ENCODE data around the gene KRT76. TPM values are rescaled to one million over a fixed set of nuclear protein-coding genes. Genes with fewer than 3 reads are reported as not detected.

KRT76 gene
- total and polyA plus RNA-seq, 10 of the 15 experiments (the other 5 are each of a cell fraction or from before 2014, with no cell fraction given) = not detected

DNA sequence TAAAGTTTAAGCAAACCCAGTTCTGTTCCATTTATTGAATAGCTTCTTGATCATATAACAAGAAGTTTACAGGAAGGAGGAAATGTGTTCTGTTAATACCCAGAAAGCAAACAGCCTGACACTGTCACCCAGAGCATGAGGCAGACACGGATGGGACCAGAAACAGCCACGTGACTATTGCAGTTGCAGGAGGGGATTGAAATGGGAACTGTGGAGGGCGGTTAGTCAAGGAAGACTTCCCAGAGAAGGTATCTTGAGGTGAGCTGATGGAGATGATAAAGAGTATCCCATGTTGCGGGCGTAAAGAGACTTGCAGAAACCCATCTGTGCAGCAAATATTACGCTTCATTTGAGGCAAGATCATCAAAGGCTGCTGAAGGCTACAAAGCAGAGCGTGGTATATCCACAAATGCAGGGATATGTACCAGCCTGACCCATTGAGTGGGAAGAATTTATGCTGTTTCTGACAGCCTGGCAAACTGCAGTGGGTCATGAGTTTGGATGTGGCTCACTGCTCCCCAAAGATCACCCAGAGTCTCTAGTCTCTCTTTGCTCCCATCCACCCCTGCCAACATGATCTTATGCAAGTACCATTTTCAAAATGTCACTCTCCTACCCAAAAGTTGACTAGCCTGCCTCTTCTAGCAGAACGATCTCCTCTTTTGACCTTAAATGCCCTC is 20.7 kb downstream of the KRT76 start:
- H3K4me2 ChIP-seq (ENCODE audit: control insufficient read depth, insufficient read depth) = no peak overlapping the region
- no peak for DNase-seq (ENCODE audit: low read depth, low spot score)
- TF ChIP-seq, protein P1, sequence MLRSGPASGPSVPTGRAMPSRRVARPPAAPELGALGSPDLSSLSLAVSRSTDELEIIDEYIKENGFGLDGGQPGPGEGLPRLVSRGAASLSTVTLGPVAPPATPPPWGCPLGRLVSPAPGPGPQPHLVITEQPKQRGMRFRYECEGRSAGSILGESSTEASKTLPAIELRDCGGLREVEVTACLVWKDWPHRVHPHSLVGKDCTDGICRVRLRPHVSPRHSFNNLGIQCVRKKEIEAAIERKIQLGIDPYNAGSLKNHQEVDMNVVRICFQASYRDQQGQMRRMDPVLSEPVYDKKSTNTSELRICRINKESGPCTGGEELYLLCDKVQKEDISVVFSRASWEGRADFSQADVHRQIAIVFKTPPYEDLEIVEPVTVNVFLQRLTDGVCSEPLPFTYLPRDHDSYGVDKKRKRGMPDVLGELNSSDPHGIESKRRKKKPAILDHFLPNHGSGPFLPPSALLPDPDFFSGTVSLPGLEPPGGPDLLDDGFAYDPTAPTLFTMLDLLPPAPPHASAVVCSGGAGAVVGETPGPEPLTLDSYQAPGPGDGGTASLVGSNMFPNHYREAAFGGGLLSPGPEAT (IDR thresholded peaks at IDR 0.05; ENCODE audit: low read depth) = no peak
- in situ Hi-C loops (cut with MboI) = no loop called here
- H3K36me3 ChIP-seq (ENCODE audit: control insufficient read depth in 2 of 2, insufficient read depth in 2 of 2, low read length in 1 of 2) = no peaks in the 10 kb centered on the region
- ChIA-PET CTCF (no interaction called here), RAD21 (ENCODE audit: unreplicated experiment) (no interaction called here), SMC1A (ENCODE audit: uncharacterized antibody, unreplicated experiment) (no interaction called here), POLR2A (interaction anchor here (0.8 kb wide), 1 partner anchor 586 kb away, joined by 3 read pairs; no protein-coding TSS in a partner anchor)
- FAIRE-seq = no peak
- H2AFZ ChIP-seq (ENCODE audit: control insufficient read depth, low read depth, low read length) = no peak overlapping the region
- no TSS peak for BruUV-seq (replicated peaks)
- H4K20me1 ChIP-seq (ENCODE audit: control insufficient read depth, insufficient read depth) = no peaks in the 10 kb centered on the region
- no peak for ATAC-seq
- H3K4me3 ChIP-seq = no peak overlapping the region
- H3K79me2 ChIP-seq (ENCODE audit: control insufficient read depth, insufficient read depth, low read length) = no peaks in the 10 kb centered on the region
- no peak overlapping the region for H3K9ac ChIP-seq (ENCODE audit: control insufficient read depth, insufficient read depth, low read length)
- H3K27me3 ChIP-seq (replicated peaks in 1 of 2; ENCODE audit: control insufficient read depth in 2 of 2, insufficient read depth in 2 of 2, low read length in 1 of 2) = no peaks in the 10 kb centered on the region; a peak in 2 of 4 replicates
- intact Hi-C loops (cut with micrococcal nuclease; ENCODE audit: unreplicated experiment) = no loop called here
- H3K9me3 ChIP-seq (replicated peaks; ENCODE audit: control insufficient read depth, insufficient read depth, low read length) = no peaks in the 10 kb centered on the region; the same call in 2 of the 3 replicates
- H3K4me1 ChIP-seq (ENCODE audit: control insufficient read depth, insufficient read depth, low read length) = no peaks in the 10 kb centered on the region
- H3K27ac ChIP-seq (ENCODE audit: control insufficient read depth, insufficient read depth) = no peak overlapping the region
- WGBS (ENCODE audit: insufficient coverage, insufficient replicate concordance, low lambda C conversion rate, missing lambda C conversion rate) = 30% methylated on average over 8 of the region's 8 CpGs

DNA sequence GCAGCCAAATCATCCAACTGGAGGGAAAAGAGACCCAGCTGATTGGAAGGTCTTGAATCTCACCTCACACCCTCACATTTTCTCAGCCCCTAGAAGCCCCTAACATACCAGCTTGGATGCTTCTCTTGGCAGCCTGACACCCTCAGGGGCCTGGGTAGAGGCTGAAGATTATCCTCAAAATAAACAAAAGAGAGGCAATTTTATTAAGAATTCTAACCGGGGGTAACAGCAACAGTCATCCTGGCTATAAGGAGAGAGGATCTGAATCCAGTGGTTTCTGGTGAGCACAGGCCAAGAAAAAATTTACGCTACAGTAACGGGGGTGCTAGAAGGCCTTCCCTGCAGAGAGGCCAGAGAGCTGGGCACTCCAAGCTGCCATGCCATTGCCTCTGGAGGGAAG is 21.6 kb downstream of the KRT76 start:
- WGBS (ENCODE audit: insufficient coverage, insufficient replicate concordance, low lambda C conversion rate, missing lambda C conversion rate) = 48% methylated on average over 3 of the region's 3 CpGs
- SMC1A ChIA-PET (ENCODE audit: uncharacterized antibody, unreplicated experiment) = no interaction called here
- no TSS peak for BruUV-seq (replicated peaks)
- DNase-seq (ENCODE audit: low read depth, low spot score) = no peak
- H3K79me2 ChIP-seq (ENCODE audit: control insufficient read depth, insufficient read depth, low read length) = no peaks in the 10 kb centered on the region
- no peaks in the 10 kb centered on the region; the same call in 2 of the 3 replicates for H3K9me3 ChIP-seq (replicated peaks; ENCODE audit: control insufficient read depth, insufficient read depth, low read length)
- intact Hi-C loops (cut with micrococcal nuclease; ENCODE audit: unreplicated experiment) = no loop called here
- no peaks in the 10 kb centered on the region for H4K20me1 ChIP-seq (ENCODE audit: control insufficient read depth, insufficient read depth)
- ATAC-seq = no peak
- H3K4me2 ChIP-seq (ENCODE audit: control insufficient read depth, insufficient read depth) = no peak overlapping the region
- H3K9ac ChIP-seq (ENCODE audit: control insufficient read depth, insufficient read depth, low read length) = no peak overlapping the region
- H3K36me3 ChIP-seq (ENCODE audit: control insufficient read depth in 2 of 2, insufficient read depth in 2 of 2, low read length in 1 of 2) = no peaks in the 10 kb centered on the region
- in situ Hi-C loops (cut with MboI) = no loop called here
- FAIRE-seq = no peak
- no peak overlapping the region for H2AFZ ChIP-seq (ENCODE audit: control insufficient read depth, low read depth, low read length)
- H3K27ac ChIP-seq (ENCODE audit: control insufficient read depth, insufficient read depth) = no peak overlapping the region
- H3K27me3 ChIP-seq (replicated peaks in 1 of 2; ENCODE audit: control insufficient read depth in 2 of 2, insufficient read depth in 2 of 2, low read length in 1 of 2) = no peaks in the 10 kb centered on the region; a peak in 3 of 4 replicates
- no peak for TF ChIP-seq NFYA (IDR thresholded peaks at IDR 0.05; ENCODE audit: borderline replicate concordance, low read depth, low read length)
- POLR2A ChIA-PET = interaction anchor here (0.8 kb wide), 1 partner anchor 585 kb away, joined by 3 read pairs; no protein-coding TSS in a partner anchor
- RAD21 ChIA-PET (ENCODE audit: unreplicated experiment) = no interaction called here
- CTCF ChIA-PET = no interaction called here
- no peaks in the 10 kb centered on the region for H3K4me1 ChIP-seq (ENCODE audit: control insufficient read depth, insufficient read depth, low read length)
- H3K4me3 ChIP-seq = no peak overlapping the region

Measured in GM12878 (cell line).